Mesendoderm (in vitro differentiated cells): ENCODE results near the gene PSAP.

Experiments used
- DNase-seq: peaks from one replicate; pipeline ENCODE4 v3.0.0; 2013
- H2AK5ac ChIP-seq: 2 replicates; pipeline ENCODE4 v1.6.1; 2013; ENCODE audit warnings: low read length, inconsistent platforms
- H2BK120ac ChIP-seq: 2 replicates; pipeline ENCODE4 v1.6.1; 2013; ENCODE audit warnings: low read depth, mild to moderate bottlenecking, low read length, moderate library complexity, mixed read lengths
- H2BK15ac ChIP-seq: replicated peaks from 2 replicates; pipeline ENCODE4 v1.6.1; 2013; ENCODE audit warnings: low read depth, mild to moderate bottlenecking, moderate library complexity
- H2BK5ac ChIP-seq: 2 replicates; pipeline ENCODE4 v1.6.1; 2013; ENCODE audit warnings: low read length, inconsistent platforms
- H3K18ac ChIP-seq: 2 replicates; pipeline ENCODE4 v1.6.1; 2013; ENCODE audit warnings: mild to moderate bottlenecking, low read length, mixed read lengths
- H3K23ac ChIP-seq: one replicate; pipeline ENCODE4 v1.6.1; 2013; ENCODE audit warnings: low read length
- H3K27ac ChIP-seq: 2 replicates; pipeline ENCODE4 v1.5.1; 2013; ENCODE audit warnings: low read depth, mild to moderate bottlenecking, inconsistent platforms, low read length, moderate library complexity
- H3K27me3 ChIP-seq: 2 replicates; pipeline ENCODE4 v1.6.1; 2013; ENCODE audit warnings: low read length, control low read depth, mild to moderate bottlenecking, inconsistent platforms; ENCODE audit not compliant: insufficient read depth, poor library complexity
- H3K36me3 ChIP-seq: 2 replicates; pipeline ENCODE4 v1.6.1; 2013; ENCODE audit warnings: low read length, inconsistent platforms; ENCODE audit not compliant: control insufficient read depth, insufficient read depth
- H3K4ac ChIP-seq: one replicate; pipeline ENCODE4 v1.6.1; 2013; ENCODE audit warnings: low read depth, mild to moderate bottlenecking, low read length, moderate library complexity
- H3K4me1 ChIP-seq: 2 replicates; pipeline ENCODE4 v1.6.1; 2013; ENCODE audit warnings: low read depth, low read length, inconsistent platforms; ENCODE audit not compliant: control insufficient read depth
- H3K4me2 ChIP-seq: 2 replicates; pipeline ENCODE4 v1.6.1; 2013; ENCODE audit warnings: low read length
- H3K4me3 ChIP-seq: 2 replicates; pipeline ENCODE4 v1.5.1; 2013; ENCODE audit warnings: mild to moderate bottlenecking, low read length
- H3K56ac ChIP-seq: one replicate; pipeline ENCODE4 v1.6.1; 2013; ENCODE audit warnings: low read length
- H3K79me1 ChIP-seq: 2 replicates; pipeline ENCODE4 v1.6.1; 2013; ENCODE audit warnings: low read length, inconsistent platforms
- H3K79me2 ChIP-seq: 2 replicates; pipeline ENCODE4 v1.6.1; 2013; ENCODE audit warnings: mild to moderate bottlenecking, low read length; ENCODE audit not compliant: control insufficient read depth, insufficient read depth
- H3K9ac ChIP-seq: 2 replicates; pipeline ENCODE4 v1.6.1; 2013; ENCODE audit warnings: low read length, inconsistent platforms
- H4K5ac ChIP-seq: one replicate; pipeline ENCODE4 v1.6.1; 2013; ENCODE audit warnings: low read length
- H4K8ac ChIP-seq: one replicate; pipeline ENCODE4 v1.6.1; 2013; ENCODE audit warnings: low read depth, mild to moderate bottlenecking, control low read depth, low read length, moderate library complexity
- WGBS: extraction: QIAGEN DNeasy Blood & Tissue Kit; methylation state at CpG from one replicate; pipeline ENCODE4 v1.1.7; 2013; ENCODE audit warnings: low lambda C conversion rate, missing lambda C conversion rate; ENCODE audit not compliant: insufficient coverage; ENCODE audit errors: extremely low coverage; 5-methylcytosine and 5-hydroxymethylcytosine counted together

The PSAP gene

GRCh38 chr10:71845410-71846405, 5.3 kb downstream of the PSAP start:
- Histone ChIP-seq H4K8ac (no peak overlapping the region), H3K56ac (no peak overlapping the region), H3K4me1 (no peaks in the 10 kb centered on the region), H2BK5ac (no peak overlapping the region), H3K9ac (no peak overlapping the region), H3K79me1 (peaks cover 23% of the 10 kb centered on the region), H3K27ac (no peak overlapping the region), H3K4me2 (no peak overlapping the region), H3K4ac (no peak overlapping the region), H3K27me3 (no peaks in the 10 kb centered on the region), H3K23ac (no peak overlapping the region), H2AK5ac (no peak overlapping the region), H2BK15ac (no peak overlapping the region), H2BK120ac (no peak overlapping the region), H3K4me3 (no peak overlapping the region), H3K18ac (no peak overlapping the region), H3K36me3 (no peaks in the 10 kb centered on the region), H4K5ac (no peak overlapping the region), H3K79me2 (peaks cover 86% of the 10 kb centered on the region)
- no CpG with 5 or more reads among the region's 11 CpGs for WGBS
- no peak for DNase-seq

DNA sequence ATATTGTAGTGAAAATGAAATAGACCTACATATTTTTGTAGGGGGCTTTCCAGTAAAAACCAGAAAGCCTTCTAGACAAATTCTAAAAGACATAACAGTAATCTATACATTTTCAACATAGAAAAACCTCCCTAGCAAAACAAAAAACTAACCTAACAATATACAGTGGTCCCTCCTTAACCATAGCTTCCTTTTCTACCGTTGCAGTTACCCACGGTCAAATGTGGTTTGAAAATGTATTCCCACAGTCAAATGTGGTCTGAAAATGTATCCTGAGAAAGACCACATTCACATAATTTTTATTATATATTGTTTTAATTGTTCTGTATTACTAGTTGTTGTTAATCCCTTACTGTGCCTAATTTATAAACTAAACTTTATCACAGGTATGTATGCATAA, 6.4 kb downstream of the PSAP start:
- H2BK15ac ChIP-seq = no peak overlapping the region
- no peak overlapping the region for H2BK120ac ChIP-seq
- H3K4me3 ChIP-seq = no peak overlapping the region
- H3K4ac ChIP-seq = no peak overlapping the region
- H3K79me2 ChIP-seq = peaks cover 85% of the 10 kb centered on the region
- H3K27ac ChIP-seq = no peak overlapping the region
- H3K4me2 ChIP-seq = no peak overlapping the region
- H3K79me1 ChIP-seq = peaks cover 24% of the 10 kb centered on the region
- no peak overlapping the region for H3K56ac ChIP-seq
- no peak overlapping the region for H3K18ac ChIP-seq
- DNase-seq = no peak
- H2AK5ac ChIP-seq = no peak overlapping the region
- no peaks in the 10 kb centered on the region for H3K4me1 ChIP-seq
- no peak overlapping the region for H3K9ac ChIP-seq
- WGBS = no CpG with 5 or more reads among the region's 2 CpGs
- no peaks in the 10 kb centered on the region for H3K36me3 ChIP-seq
- H4K8ac ChIP-seq = no peak overlapping the region
- H4K5ac ChIP-seq = no peak overlapping the region
- no peaks in the 10 kb centered on the region for H3K27me3 ChIP-seq
- no peak overlapping the region for H3K23ac ChIP-seq
- H2BK5ac ChIP-seq = no peak overlapping the region

- Histone ChIP-seq H3K4me1 (no peaks in the 10 kb centered on the region), H3K4me3 (no peak overlapping the region), H3K36me3 (no peaks in the 10 kb centered on the region), H3K18ac (no peak overlapping the region), H3K27ac (no peak overlapping the region), H3K27me3 (no peaks in the 10 kb centered on the region), H2BK15ac (no peak overlapping the region), H2AK5ac (no peak overlapping the region), H2BK120ac (no peak overlapping the region), H3K56ac (no peak overlapping the region), H4K5ac (no peak overlapping the region), H3K4ac (no peak overlapping the region), H3K79me1 (peaks cover 24% of the 10 kb centered on the region), H3K4me2 (no peak overlapping the region), H3K23ac (no peak overlapping the region), H4K8ac (no peak overlapping the region), H3K9ac (no peak overlapping the region), H3K79me2 (peaks cover 82% of the 10 kb centered on the region), H2BK5ac (no peak overlapping the region)
- no peak for DNase-seq
- no CpG with 5 or more reads among the region's 2 CpGs for WGBS
These were observed 7.0 kb downstream of the PSAP start for GRCh38 chr10:71844084-71844483.

- no peak overlapping the region for H2AK5ac ChIP-seq
- WGBS = no CpG with 5 or more reads among the region's 14 CpGs
- peak overlapping the region; percentile 35 for H3K23ac ChIP-seq
- peaks cover 28% of the 10 kb centered on the region for H3K79me1 ChIP-seq
- H4K8ac ChIP-seq = no peak overlapping the region
- H3K9ac ChIP-seq = no peak overlapping the region
- H2BK5ac ChIP-seq = no peak overlapping the region
- H3K4me2 ChIP-seq = no peak overlapping the region
- no peaks in the 10 kb centered on the region for H3K27me3 ChIP-seq
- H3K27ac ChIP-seq = no peak overlapping the region
- no peak overlapping the region for H3K18ac ChIP-seq
- H3K56ac ChIP-seq = no peak overlapping the region
- peaks cover 83% of the 10 kb centered on the region for H3K79me2 ChIP-seq
- no peak overlapping the region for H4K5ac ChIP-seq
- H2BK120ac ChIP-seq = no peak overlapping the region
- H3K4me3 ChIP-seq = no peak overlapping the region
- H3K4me1 ChIP-seq = no peaks in the 10 kb centered on the region
- no peak for DNase-seq
- no peak overlapping the region for H2BK15ac ChIP-seq
- H3K4ac ChIP-seq = no peak overlapping the region
- H3K36me3 ChIP-seq = no peaks in the 10 kb centered on the region
These were observed 8.0 kb downstream of the PSAP start for GRCh38 chr10:71842856-71843686.

DNA sequence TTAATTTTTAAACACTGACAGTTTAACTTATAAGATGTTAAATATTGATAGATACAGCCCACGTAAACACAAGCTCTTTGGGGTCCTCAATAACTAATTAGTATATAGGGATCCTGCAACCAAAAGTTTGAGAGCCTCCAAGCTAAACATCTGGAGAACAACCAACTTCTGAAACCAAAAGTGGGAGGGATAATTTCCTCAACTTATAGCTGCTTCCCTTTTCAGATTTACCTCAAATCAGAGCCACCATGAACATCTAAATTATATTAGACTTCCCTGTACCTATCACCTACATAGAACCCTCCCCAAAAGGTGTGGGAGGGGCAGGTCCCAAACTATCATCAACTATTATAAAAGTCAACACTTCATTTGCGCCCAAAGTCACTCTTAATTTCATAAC, 8.6 kb downstream of the PSAP start:
- Histone ChIP-seq H3K79me1 (peaks cover 28% of the 10 kb centered on the region), H2AK5ac (no peak overlapping the region), H3K27me3 (no peaks in the 10 kb centered on the region), H3K9ac (no peak overlapping the region), H3K79me2 (peaks cover 84% of the 10 kb centered on the region), H3K4me3 (no peak overlapping the region), H3K36me3 (no peaks in the 10 kb centered on the region), H2BK15ac (no peak overlapping the region), H3K18ac (no peak overlapping the region), H4K8ac (no peak overlapping the region), H3K4me2 (no peak overlapping the region), H3K4ac (no peak overlapping the region), H3K27ac (no peak overlapping the region), H3K23ac (no peak overlapping the region), H3K56ac (no peak overlapping the region), H3K4me1 (no peaks in the 10 kb centered on the region), H2BK120ac (no peak overlapping the region), H4K5ac (no peak overlapping the region), H2BK5ac (no peak overlapping the region)
- 100% methylated on average over 1 of the region's 2 CpGs for WGBS
- DNase-seq = no peak
